Activated T-helper 2 cell treated with anti-CD3 and anti-CD28 coated beads, Interferon-gamma antibody, Interleukin-2, Interleukin-4, amounts not matched to agents 10 μg/mL and 5 μg/mL and 100 μg/mL, durations not matched to agents 14 hours and 24 hours and 36 hours (primary cell): ENCODE data around the gene DNAH1. TPM values are rescaled to one million over a fixed set of nuclear protein-coding genes. Genes with fewer than 3 reads are reported as not detected.

Experiments
- DNase-seq: peaks from one replicate; pipeline ENCODE4 v3.0.0; 2021; ENCODE audit warnings: low spot score
- H3K27ac Mint-ChIP-seq: one replicate; pipeline ENCODE4 v1.8.0; 2021; ENCODE audit warnings: mixed read lengths
- H3K27me3 Mint-ChIP-seq: one replicate; pipeline ENCODE4 v1.8.0; 2021; ENCODE audit warnings: low read depth, mixed read lengths
- H3K36me3 Mint-ChIP-seq: one replicate; pipeline ENCODE4 v1.8.0; 2021; ENCODE audit warnings: low read depth, mixed read lengths
- H3K4me1 Mint-ChIP-seq: one replicate; pipeline ENCODE4 v1.8.0; 2021; ENCODE audit warnings: low read depth, mixed read lengths
- H3K4me3 Mint-ChIP-seq: one replicate; pipeline ENCODE4 v1.8.0; 2021; ENCODE audit warnings: low read depth, mild to moderate bottlenecking, moderate library complexity, mixed read lengths
- H3K9me3 Mint-ChIP-seq: one replicate; pipeline ENCODE4 v1.8.0; 2021; ENCODE audit warnings: mixed read lengths
- intact Hi-C: fragments of 100-400 bp; cut with micrococcal nuclease; formaldehyde crosslinking; loops from one replicate; pipeline ENCODE4 v1.15.1; 2023
- total RNA-seq: library from RNA; stranded (reverse); gene quantifications from 2 replicates; pipeline ENCODE4 v1.2.3, GENCODE V29; 2022

The DNAH1 gene
- total RNA-seq, 1 donor from 2014 or later = 9.8 TPM

DNA sequence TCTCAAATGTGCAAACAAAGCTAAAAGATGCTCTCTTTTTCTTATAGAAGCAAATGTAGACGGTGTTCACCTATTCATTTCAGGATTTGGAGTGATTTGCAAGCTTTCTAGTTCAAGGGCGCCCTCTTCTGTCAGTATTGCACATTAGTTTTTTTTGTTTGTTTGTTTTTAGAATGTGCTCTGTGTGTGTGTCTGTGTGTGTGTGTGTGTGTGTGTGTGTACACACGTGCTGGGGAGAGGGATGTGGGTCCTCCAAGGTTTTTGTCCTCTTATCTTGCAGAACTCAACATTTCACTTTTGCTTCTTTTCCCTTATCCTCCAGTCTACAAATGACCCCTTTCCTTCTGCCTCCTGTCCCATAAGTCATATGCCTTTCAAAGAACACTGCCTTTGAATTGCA lies 23.5 kb downstream of the DNAH1 start:
- no peak overlapping the region for H3K4me3 Mint-ChIP-seq
- H3K36me3 Mint-ChIP-seq = peaks cover 4% of the 10 kb centered on the region
- H3K27ac Mint-ChIP-seq = no peak overlapping the region
- no peaks in the 10 kb centered on the region for H3K9me3 Mint-ChIP-seq
- H3K4me1 Mint-ChIP-seq = peaks cover 7% of the 10 kb centered on the region
- DNase-seq = peak; percentile 37
- intact Hi-C loops = loop anchor here (1.0 to 10.0 kb wide), 4 partner anchors 48 to 119 kb away; partner anchors contain the start of gene WDR82
- no peaks in the 10 kb centered on the region for H3K27me3 Mint-ChIP-seq

GRCh38 chr3:52341123-52341522 lies 25.0 kb downstream of the DNAH1 start:
- Mint-ChIP-seq H3K27ac (no peak overlapping the region), H3K4me3 (no peak overlapping the region), H3K27me3 (no peaks in the 10 kb centered on the region), H3K36me3 (peaks cover 4% of the 10 kb centered on the region), H3K4me1 (peaks cover 7% of the 10 kb centered on the region), H3K9me3 (no peaks in the 10 kb centered on the region)
- intact Hi-C loops = no loop called here
- no peak for DNase-seq

DNA sequence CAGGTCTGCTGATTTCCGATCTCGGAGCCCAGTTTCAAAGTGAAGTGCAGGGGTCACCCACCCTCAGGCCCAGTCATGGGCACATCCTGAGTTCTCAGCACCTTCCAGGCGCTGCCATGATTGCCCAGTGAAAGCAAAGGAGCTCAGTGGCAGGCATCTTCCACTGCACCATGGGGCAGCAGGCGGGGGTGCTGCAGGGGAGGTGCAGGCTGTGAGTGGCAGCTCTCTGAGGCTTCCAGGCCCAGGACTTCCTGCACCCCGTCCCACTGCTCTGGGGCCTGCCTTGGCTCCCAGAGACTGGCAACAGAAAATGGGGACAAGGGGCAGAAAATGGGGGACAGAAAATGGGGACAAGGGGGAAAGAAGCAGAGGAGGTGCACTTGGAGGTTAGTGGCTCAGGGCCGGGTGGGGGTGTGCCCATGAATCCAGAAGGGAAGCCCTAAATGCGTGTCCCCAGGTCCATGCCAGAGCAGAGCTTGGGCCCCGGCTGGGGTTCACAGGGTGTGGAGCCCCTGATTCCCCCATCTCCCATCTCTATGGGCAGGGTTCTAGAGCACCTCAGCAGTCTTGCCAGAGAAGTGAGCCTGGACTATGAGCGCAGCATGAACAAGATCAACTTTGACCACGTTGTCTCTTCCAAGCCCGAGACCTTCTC lies 28.0 kb downstream of the DNAH1 start:
- intact Hi-C loops = no loop called here
- H3K27ac Mint-ChIP-seq = no peak overlapping the region
- no peak overlapping the region for H3K4me3 Mint-ChIP-seq
- DNase-seq = no peak
- H3K9me3 Mint-ChIP-seq = no peaks in the 10 kb centered on the region
- peaks cover 7% of the 10 kb centered on the region for H3K4me1 Mint-ChIP-seq
- H3K27me3 Mint-ChIP-seq = no peaks in the 10 kb centered on the region
- H3K36me3 Mint-ChIP-seq = peaks cover 4% of the 10 kb centered on the region

DNA sequence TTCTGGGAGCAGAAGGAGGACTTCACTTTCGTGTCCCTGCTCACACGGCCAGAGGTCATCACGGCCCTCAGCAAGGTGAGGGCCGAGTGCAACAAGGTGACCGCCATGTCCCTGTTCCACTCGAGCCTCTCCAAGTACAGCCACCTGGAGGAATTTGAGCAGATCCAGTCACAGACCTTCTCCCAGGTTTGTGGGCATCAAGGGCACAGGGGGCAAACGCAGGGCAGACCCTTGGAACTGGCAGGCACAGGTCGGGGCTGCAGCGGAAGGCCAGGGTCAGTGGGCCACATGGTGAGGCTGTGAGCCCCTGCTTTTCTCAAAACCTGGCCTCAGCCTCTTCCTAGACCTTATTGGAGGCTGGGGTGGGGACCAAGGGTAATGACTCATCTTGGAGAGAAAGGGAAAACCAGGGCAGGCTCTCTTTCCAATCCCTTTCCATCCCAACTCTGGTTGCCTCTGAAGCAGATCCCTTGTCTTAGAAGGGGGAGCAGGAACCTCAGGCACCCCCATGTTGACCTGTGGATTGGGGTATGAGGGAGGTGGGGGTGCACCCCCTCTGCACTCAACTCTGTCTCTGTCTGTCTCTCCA lies 29.5 kb downstream of the DNAH1 start:
- no peaks in the 10 kb centered on the region for H3K27me3 Mint-ChIP-seq
- H3K4me3 Mint-ChIP-seq = no peak overlapping the region
- DNase-seq = no peak
- no peak overlapping the region for H3K27ac Mint-ChIP-seq
- no peaks in the 10 kb centered on the region for H3K9me3 Mint-ChIP-seq
- no peaks in the 10 kb centered on the region for H3K36me3 Mint-ChIP-seq
- intact Hi-C loops = no loop called here
- no peaks in the 10 kb centered on the region for H3K4me1 Mint-ChIP-seq

DNA sequence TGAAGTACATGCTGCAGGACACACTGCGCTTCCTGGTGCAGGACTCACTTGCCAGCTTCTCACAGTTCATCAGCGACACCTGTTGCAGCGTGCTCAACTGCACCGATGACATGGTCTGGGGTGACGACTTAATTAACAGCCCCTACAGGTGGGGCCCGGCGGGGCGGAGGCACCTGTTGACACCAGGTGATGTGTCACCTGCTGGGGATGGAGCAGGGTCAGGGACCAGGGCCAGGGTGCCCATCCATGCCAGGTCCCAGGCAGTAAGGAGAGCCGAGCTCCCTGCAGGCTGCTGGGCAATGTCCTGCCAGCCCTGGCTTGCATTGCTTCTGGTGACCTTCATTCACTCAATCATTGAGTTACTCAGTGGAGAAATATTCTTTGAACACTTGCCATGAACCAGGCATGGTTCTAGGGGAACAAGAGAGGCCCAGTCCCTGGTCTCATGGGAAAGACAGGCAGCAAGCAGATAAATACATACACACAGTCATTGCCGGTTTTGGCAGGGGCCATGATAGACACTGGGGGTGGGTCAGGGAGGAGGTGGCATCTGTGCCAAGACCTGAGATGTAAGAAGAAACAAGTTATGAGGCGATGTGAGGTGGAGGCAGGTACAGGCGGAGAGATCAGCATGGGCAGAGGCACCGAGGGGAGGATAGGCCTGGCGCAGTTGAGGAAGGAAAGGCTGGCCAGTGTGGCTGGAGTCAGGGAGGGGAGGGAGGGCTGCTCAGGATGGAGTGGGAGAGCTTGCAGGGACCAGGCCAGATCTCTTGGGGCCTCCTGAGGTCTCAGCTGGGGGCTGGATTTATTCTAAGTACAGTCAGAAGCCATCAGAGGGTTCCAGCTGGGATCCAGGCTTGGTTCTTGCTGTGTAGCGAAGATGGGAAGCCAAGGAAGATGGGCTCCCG lies 30.8 kb downstream of the DNAH1 start:
- no peak overlapping the region for H3K27ac Mint-ChIP-seq
- no peak for DNase-seq
- H3K36me3 Mint-ChIP-seq = no peaks in the 10 kb centered on the region
- no peak overlapping the region for H3K4me3 Mint-ChIP-seq
- intact Hi-C loops = no loop called here
- no peaks in the 10 kb centered on the region for H3K27me3 Mint-ChIP-seq
- H3K4me1 Mint-ChIP-seq = no peaks in the 10 kb centered on the region
- no peaks in the 10 kb centered on the region for H3K9me3 Mint-ChIP-seq

DNA sequence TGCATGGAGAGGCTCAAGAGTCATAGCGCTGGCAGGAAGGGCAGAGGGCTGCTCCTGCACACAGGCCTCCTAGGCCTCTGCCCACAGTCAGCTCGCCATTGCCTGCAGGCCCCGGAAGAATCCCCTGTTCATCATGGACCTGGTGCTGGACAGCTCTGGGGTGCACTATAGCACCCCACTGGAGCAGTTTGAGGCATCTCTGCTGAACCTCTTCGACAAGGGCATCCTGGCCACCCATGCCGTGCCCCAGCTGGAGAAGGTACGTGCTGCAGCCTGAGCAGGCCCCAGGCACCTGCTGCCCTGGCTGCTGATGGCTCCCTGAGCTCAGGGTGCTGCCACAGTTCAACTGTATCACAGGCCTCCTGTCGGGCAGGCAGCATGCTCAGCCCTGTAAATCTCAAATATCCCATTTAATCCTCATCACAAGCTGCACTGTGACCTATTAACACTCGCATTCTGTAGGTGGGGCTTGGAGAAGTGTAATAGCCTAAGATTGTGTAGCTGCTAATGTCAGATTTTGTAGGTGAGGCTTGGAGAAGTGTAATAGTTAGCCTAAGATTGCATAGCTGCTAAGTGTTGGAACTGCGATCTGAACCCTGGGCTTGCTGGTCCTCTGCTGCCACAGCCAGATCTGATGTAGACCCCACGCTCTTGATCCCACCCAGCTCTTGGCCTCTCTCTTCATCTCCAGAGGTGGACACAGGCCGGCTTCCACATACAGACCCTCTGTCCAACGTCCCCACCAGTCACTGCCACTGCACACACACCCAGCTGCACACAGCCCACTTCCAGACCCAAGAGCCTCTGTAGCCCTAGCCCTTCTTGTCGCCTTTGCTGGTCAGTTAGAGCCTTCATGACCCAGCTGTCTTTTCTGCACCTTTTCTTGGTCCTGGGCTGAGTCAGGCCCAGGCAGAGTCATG lies 31.9 kb downstream of the DNAH1 start:
- no peaks in the 10 kb centered on the region for H3K4me1 Mint-ChIP-seq
- peaks cover 1% of the 10 kb centered on the region for H3K36me3 Mint-ChIP-seq
- no peaks in the 10 kb centered on the region for H3K27me3 Mint-ChIP-seq
- no peaks in the 10 kb centered on the region for H3K9me3 Mint-ChIP-seq
- H3K27ac Mint-ChIP-seq = no peak overlapping the region
- H3K4me3 Mint-ChIP-seq = no peak overlapping the region
- intact Hi-C loops = no loop called here
- no peak for DNase-seq

DNA sequence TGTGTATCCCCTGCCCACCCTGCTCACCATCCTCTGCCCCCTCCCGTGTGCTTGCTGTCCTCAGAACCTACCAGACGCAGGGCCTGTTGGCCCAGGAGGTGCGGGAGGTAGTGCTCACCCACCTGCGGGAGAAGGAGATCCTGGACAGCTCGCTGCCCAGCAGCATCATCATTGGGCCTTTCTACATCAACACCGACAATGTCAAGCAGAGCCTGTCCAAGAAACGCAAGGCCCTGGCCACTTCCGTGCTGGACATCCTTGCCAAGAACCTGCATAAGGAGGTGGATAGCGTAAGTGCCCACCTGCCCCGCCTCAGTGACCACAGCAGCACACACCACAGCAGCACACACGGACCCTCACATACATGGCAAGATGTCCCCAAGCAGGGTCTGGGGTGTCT lies 33.0 kb downstream of the DNAH1 start:
- Mint-ChIP-seq H3K36me3 (peaks cover 8% of the 10 kb centered on the region), H3K4me3 (no peak overlapping the region), H3K27ac (no peak overlapping the region), H3K27me3 (no peaks in the 10 kb centered on the region), H3K9me3 (no peaks in the 10 kb centered on the region), H3K4me1 (no peaks in the 10 kb centered on the region)
- DNase-seq = no peak
- intact Hi-C loops = no loop called here

DNA sequence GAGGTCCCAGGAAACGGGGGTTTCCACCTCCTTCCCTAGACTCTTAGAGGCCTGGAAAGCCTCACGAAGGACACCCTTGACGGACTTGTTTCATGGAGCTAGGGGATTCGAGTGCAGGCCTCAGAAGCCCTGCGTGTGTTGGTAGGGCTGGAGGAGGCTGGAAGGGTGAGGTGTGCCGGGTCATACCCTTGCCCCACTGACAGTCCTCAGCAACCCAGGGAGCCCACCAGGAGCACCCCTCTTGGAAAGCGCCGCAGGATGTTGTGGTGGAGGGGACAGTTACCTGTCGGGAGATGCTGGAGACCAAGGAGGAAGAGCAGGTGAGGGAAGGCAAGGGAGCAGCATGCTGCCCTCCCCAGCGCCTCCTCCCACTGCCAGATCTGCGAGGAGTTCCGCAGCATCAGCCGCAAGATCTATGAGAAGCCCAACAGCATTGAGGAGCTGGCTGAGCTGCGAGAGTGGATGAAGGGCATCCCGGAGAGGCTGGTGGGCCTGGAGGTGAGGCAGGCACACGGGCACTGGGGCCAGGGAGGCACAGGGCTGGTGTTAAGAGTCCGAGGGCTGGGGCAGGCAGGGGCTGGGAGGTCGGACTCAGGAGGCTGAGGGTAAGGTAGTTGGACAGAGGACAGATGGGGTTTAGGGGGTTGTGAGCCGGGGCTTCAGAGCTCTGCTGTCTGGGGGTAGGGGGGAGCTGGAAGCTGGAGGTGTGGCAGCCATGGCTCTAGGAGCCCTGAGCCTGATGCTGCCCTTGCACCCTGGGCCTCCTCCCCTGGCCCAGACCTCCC lies 33.7 kb downstream of the DNAH1 start:
- H3K36me3 Mint-ChIP-seq = peaks cover 8% of the 10 kb centered on the region
- DNase-seq = no peak
- H3K9me3 Mint-ChIP-seq = no peaks in the 10 kb centered on the region
- no peak overlapping the region for H3K4me3 Mint-ChIP-seq
- intact Hi-C loops = no loop called here
- no peaks in the 10 kb centered on the region for H3K4me1 Mint-ChIP-seq
- no peaks in the 10 kb centered on the region for H3K27me3 Mint-ChIP-seq
- H3K27ac Mint-ChIP-seq = no peak overlapping the region

- intact Hi-C loops = no loop called here
- Mint-ChIP-seq H3K36me3 (peaks cover 8% of the 10 kb centered on the region), H3K4me3 (no peak overlapping the region), H3K4me1 (no peaks in the 10 kb centered on the region), H3K27me3 (no peaks in the 10 kb centered on the region), H3K27ac (no peak overlapping the region), H3K9me3 (no peaks in the 10 kb centered on the region)
- no peak for DNase-seq
Measured at GRCh38 chr3:52350416-52350815, 34.3 kb downstream of the DNAH1 start.

DNA sequence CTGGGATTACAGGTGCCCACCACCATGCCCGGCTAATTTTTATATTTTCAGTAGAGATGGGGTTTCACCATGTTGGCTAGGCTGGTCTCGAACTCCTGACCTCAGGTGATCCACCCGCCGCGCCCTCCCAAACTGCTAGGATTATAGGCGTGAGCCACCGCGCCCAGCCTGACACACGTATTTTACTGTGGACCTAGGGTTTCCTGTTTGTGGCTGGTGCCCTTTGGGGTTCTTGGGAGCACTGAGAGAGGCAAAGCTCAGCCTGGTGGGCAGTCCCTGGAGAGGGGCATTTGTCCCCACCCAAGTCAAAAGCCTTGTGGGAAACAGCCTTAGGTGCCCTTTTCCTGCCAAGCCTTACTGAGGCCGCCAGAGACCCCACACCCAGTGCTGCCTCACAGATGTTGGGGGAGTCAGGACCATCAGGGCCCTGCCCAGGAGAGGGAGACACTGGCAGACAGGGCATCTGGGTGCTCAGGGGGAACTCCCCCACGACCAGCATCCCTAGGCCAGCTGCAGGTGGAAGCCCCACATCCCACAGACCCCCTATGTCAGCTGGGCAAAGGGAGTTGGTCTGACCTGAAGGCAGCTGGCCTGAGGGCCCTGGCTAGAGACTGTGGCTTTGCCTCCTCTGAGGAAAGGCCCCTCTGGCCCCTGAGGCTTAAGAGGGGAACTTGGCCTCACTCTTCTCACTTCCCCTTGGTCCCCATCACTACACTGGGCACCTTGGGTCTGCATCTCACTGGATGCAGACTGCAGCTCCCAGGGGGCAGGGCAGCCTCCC lies 35.1 kb downstream of the DNAH1 start:
- H3K9me3 Mint-ChIP-seq = no peaks in the 10 kb centered on the region
- no peaks in the 10 kb centered on the region for H3K27me3 Mint-ChIP-seq
- no peak overlapping the region for H3K4me3 Mint-ChIP-seq
- no peaks in the 10 kb centered on the region for H3K4me1 Mint-ChIP-seq
- intact Hi-C loops = no loop called here
- peaks cover 8% of the 10 kb centered on the region for H3K36me3 Mint-ChIP-seq
- DNase-seq = no peak
- H3K27ac Mint-ChIP-seq = no peak overlapping the region

GRCh38 chr3:52351762-52352368 lies 35.7 kb downstream of the DNAH1 start:
- H3K4me3 Mint-ChIP-seq = no peak overlapping the region
- H3K9me3 Mint-ChIP-seq = no peaks in the 10 kb centered on the region
- H3K36me3 Mint-ChIP-seq = peaks cover 8% of the 10 kb centered on the region
- DNase-seq = no peak
- intact Hi-C loops = no loop called here
- H3K4me1 Mint-ChIP-seq = no peaks in the 10 kb centered on the region
- H3K27me3 Mint-ChIP-seq = no peaks in the 10 kb centered on the region
- no peak overlapping the region for H3K27ac Mint-ChIP-seq
